Loucy (cell line): Measurements from ENCODE around the gene F3.

Experiments
- EZH2phosphoT487 ChIP-seq: fragments of 200-600 bp; IDR thresholded peaks from 2 replicates; pipeline ENCODE4 v1.6.1; 2018; ENCODE audit warnings: antibody characterized with exemption, mild to moderate bottlenecking, moderate library complexity, borderline replicate concordance
- TF ChIP-seq, protein P1 (sequence below): fragments of 200-600 bp; sonication (generic); conservative IDR thresholded peaks from 2 replicates; pipeline ENCODE4 v1.5.1; 2014; ENCODE audit warnings: mild to moderate bottlenecking, antibody characterized with exemption, low read length

DNA sequence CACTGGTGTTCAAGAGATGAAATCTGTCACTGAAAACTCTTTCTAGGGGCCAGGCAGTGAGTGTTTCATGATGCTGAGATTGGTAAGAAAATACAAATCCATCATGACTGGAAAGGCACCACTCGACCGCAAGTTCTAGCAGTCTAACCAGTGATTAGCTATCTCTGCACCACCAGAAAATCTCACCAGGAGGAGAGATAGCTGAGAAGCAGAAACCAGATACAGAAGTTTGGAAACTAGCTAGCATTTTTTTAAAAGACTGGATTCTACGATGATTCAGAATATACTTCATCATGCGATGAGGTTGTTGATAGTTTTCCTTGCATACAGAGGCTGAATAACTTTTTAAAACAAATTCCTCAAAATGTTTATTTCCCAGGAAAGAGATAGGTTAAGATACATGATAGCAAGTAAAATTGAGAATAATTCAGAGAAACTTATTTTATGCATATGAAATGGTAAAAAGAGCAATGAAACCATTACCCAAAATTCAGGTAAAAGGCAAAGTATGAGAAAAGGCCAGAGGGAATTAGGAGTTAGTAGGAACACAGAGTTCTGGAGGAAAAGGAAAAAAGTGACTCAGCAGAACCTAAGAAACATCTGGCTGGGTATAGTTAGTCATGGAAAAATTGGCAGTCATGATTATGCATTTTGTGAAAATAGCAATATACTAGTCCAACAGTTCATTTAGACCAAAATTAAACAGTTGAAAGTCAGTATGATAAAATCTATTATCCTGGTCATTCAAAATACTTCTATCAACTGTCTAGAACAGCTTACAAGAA is 3.3 kb upstream of the F3 start:
- TF ChIP-seq, protein P1, sequence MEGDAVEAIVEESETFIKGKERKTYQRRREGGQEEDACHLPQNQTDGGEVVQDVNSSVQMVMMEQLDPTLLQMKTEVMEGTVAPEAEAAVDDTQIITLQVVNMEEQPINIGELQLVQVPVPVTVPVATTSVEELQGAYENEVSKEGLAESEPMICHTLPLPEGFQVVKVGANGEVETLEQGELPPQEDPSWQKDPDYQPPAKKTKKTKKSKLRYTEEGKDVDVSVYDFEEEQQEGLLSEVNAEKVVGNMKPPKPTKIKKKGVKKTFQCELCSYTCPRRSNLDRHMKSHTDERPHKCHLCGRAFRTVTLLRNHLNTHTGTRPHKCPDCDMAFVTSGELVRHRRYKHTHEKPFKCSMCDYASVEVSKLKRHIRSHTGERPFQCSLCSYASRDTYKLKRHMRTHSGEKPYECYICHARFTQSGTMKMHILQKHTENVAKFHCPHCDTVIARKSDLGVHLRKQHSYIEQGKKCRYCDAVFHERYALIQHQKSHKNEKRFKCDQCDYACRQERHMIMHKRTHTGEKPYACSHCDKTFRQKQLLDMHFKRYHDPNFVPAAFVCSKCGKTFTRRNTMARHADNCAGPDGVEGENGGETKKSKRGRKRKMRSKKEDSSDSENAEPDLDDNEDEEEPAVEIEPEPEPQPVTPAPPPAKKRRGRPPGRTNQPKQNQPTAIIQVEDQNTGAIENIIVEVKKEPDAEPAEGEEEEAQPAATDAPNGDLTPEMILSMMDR = no peak
- TF ChIP-seq EZH2phosphoT487 = no peak
